Stimulated activated CD8-positive, alpha-beta memory T cell treated with anti-CD3 and anti-CD28 coated beads, Interleukin-12 subunit alpha, Interleukin-12 subunit beta, amount 100 ng/mL, for 4 hours (primary cell): ENCODE results near the gene ZFHX3.

ENCODE experiments used
- DNase-seq: peaks from one replicate; pipeline ENCODE4 v3.0.0-alpha.2; 2020; ENCODE audit warnings: low read depth

ZFHX3 gene

GRCh38 chr16:73056448-73056847, 8.5 kb upstream of the ZFHX3 start:
- no peak for DNase-seq

GRCh38 chr16:73054813-73055482, 7.0 kb upstream of the ZFHX3 start:
- no peak for DNase-seq

- DNase-seq = no peak
Measured at GRCh38 chr16:73054498-73054812, 6.5 kb upstream of the ZFHX3 start.

- no peak for DNase-seq
Measured at GRCh38 chr16:73054125-73054484, 6.2 kb upstream of the ZFHX3 start.

GRCh38 chr16:73053364-73054124, 5.6 kb upstream of the ZFHX3 start:
- no peak for DNase-seq

DNA sequence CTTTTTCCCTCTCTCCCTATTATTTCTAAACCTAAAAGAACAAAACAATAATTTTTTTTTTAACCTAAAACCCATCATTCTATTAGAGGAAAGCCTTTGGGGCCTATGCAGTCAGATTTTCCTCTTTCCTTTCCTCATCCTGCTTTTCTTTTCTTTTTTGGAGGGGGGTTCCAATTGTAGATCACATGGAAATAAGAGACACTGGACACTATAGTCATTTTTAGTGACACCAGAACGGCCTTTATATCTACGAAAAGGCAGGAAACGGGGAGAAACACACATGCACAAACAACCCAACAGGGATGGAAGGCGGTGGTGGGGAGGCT, 5.1 kb upstream of the ZFHX3 start:
- no peak for DNase-seq

DNA sequence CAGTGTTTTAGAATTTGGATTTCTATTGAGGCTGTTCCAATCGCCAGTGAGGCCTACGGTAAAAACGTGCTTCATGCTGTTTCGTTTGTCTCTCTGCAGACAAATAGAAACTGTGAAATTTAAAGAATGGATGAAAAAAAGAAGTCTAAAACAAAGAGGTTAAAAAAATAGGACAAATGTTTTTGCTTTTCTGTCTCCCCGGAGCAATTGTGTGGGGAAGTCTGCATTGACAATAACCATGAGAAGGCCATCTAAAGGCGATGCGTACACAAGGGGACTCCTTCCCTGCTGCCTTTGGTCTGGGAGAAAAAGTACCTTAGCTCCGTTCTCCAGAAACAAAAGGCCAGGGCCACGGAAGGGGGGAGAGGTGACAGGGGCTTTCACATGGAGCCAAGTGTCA, 4.6 kb upstream of the ZFHX3 start:
- no peak for DNase-seq

DNA sequence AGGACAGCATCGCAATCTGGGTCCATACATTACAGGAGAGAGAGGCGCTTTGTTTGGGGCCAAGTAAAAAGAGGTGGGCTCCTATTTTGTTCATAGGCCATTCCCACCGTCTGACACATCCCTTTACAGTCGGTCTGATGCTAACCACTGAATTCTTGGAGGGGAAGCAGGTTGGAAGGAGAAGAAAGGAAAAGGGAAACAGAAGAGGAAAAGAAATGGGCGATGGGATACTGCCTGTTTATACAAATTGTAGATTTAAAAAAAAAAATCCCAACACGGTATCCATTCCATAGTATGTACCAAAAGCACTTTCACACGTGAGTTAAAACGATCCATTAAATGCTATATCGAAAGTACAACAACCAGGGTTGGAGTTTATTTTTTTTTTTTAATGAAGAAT, 4.0 kb upstream of the ZFHX3 start:
- DNase-seq = no peak

DNA sequence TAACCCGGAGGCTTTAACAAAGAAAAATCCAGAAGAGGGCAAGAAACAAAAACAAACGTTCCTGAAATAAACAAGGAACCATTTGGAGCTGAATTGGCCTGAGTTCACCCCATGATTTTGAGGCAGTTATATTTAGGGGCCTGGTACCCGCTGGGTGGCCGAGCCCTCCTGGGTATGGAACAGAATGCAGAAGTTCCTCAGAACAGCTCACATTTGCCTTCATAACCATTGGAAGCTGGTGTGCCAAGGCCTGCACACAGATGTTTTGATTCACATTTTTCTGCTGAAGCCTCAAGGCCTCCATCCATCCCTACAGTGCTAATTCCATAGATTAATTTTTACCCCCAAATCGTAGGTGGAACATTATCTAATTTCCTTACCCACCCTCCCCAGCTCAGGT, 3.3 kb upstream of the ZFHX3 start:
- DNase-seq = no peak

DNA sequence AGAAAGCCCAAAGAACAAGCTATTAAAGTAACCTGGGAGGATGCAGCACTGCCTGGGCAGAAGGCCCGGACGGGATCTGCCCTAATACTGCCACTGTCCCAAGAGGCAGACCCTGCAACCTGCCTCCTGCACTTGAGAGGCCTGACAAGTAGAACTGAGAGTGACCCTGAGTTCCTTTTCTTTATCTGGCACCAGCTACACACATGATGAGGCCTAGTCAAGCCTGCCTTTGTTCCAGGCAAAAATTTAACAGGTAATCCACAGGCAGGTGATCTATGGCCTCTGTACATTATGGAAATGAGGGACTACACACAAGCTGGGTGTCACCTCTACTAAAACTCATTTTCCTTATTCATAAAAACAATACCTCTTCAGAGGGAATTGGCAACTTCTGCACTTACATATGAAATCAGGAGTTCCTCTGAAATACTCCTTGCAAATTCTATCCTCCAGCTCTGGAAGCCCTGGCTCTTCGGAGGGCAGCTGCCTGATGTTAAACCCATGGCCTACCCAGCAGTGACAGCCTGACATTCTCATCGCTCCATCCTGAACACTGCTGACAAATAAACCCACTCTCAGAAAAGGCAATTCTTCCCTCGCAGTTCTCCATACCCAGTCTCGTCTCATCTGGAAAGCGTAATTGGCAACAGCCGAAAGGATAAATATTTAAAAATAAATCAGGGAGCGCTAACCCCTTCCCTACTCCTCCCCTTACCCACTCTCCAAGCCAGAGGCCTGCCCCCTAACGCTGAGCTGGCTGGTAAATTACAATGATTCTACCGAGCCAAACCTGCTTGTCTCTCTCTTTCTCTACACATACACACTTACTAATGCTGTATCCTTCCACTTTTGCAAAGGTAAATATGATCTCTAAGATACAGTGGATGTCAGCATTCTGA, 2.5 kb upstream of the ZFHX3 start:
- DNase-seq = no peak

GRCh38 chr16:73049511-73049910, 1.6 kb upstream of the ZFHX3 start:
- no peak for DNase-seq

- no peak for DNase-seq
Measured at GRCh38 chr16:73049091-73049490, 1.2 kb upstream of the ZFHX3 start.

DNA sequence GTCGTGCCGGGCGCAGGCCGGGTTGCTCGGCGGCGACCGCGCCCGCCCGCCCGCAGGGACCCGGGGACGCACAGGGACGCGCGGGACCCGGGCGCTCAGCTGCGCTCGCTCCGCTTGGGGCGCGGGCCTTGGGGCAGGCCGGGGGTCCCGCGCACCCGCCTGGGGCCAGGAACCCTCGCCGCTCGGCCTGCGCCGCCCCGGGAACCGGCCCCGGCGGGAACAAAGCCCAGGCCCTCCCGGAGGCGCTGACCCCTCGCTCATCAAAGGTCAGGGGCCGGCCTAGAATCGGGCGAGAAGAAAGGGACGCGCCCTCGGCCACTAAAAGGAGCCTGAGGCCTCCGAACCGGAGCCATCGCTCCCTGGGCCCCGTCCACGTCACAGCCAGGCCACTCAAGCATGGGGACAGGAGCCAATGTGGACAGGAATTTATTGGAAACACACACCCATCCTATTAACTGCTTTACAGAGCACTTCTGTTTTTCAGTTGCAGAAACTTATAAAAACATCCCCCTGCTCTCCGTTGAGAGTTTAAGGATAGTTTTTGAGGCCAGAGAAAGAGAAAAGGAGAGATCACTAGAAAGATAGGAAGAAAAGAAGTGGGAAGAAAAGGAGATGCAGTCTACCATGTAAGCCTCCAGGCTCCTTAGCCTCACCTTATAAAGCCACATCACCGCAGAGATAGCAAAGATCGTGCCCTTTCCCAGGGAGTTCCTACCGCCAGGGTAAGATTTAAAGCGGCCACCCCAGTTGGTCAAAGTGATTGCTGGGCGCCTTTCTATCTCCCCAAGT, 558 bp upstream of the ZFHX3 start:
- DNase-seq = no peak

DNA sequence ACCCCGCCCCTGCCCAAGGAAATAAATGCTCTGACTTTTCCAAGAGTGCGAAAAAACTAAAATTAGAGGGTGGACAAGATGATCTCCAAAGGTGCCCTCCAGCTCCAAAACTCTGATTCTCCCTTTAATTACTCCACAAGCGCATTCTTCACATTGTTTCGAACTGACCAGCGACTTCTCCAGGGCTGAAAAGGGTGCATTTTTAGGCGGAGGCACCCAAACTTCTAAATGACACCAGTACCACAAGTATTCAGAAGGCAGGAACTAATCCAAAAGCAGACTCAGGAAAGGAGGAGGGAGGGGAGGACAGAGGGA, 750 bp downstream of the ZFHX3 start:
- no peak for DNase-seq

GRCh38 chr16:73046849-73047214, 1.1 kb downstream of the ZFHX3 start:
- DNase-seq = no peak

DNA sequence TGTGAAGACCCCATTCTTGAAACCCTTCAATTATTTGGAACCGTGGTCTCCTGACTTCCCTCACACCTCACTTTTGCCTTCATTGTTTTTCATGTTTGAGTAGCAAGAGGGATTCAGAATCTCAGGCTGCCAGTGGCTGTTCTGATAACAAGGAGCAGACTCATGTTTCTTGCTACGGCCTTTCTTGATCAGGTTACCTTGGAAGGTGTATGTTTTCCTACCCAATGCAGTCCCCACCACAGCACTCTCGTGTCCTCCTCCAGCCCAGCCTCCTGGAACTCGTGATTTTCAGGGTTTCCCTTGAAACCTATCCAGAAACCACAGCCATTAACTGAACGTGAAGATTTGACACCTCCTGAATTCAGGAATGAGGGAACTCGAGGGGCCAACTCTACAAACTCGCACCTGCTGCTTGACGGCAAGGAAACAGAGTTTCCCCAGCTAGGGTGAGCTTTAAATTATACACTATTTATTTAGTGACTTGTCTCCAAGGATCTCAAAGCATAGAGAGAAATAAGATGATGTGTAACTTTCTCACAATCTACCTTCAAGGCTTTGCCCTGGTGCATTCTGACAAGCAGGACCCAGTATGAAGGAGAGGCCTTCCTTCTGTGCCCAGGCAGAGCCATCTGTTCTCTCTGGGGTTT, 1.6 kb downstream of the ZFHX3 start:
- DNase-seq = no peak

DNA sequence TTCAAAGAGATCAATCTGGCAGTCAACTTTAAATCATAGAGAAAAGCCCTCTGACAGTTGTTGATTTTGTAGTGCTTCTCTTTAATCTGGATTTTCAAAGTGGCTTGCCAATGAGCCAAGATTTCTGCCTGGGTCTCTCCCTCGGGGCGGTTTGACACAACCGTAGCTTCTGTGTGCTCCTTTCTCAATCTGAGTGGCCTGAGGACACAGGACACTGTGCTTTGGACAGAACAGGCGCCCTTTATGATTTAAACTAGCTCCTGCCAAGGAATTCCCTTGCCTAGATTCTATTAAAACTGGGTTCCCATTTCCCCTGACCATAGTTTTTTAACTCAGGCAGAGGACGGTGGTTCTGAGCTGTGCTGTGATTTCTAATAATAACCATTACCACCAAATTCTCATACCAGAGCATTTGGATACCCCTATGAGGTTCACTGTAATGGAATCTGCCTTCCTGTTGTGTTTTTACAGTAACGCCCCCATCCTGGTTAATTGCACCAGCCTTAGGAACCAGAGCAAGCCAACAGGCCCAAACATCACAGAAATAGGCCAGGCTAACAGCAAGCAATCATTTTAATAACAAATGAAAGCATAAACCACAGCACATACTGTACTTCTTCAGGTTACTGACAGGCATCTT, 4.0 kb downstream of the ZFHX3 start:
- DNase-seq = no peak

DNA sequence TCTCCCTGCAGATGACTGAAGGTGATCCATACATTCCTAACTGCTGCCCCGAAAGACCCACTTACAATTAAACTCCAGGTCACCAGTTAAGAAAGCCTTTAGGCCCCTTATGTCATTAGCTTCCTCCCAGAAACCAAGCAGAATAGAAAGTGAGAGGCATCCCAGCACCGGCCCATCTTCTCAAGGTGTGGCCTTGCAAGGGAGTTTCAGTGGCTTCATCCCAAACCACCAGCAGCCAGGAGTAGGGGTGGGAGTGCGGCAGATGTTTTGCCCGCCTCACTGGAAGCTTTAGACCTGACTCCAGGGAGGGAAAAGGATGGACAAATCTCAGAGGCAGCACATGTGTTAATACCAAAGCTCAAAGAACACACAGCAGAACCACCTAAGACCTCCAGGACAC, 5.1 kb downstream of the ZFHX3 start:
- DNase-seq = no peak

DNA sequence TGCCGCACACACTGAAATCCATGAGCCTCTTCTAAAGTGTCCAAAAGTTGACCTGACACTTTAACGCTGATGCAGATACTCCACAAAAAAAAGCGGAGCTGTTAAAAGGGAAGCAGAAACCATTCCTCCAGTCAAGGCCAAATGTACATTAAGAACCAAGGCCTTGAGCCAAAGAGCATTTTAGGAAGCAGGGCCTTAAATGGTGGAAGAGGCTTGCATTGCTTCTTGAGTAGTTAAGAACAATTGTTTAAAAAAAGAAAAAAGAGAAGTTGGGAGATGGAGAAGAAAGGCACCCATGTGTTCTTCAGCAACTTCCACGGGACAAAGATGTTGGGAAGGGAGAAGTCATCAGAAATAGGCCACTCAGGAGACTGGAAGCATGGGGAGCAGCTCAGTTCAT, 6.3 kb downstream of the ZFHX3 start:
- DNase-seq = no peak

DNA sequence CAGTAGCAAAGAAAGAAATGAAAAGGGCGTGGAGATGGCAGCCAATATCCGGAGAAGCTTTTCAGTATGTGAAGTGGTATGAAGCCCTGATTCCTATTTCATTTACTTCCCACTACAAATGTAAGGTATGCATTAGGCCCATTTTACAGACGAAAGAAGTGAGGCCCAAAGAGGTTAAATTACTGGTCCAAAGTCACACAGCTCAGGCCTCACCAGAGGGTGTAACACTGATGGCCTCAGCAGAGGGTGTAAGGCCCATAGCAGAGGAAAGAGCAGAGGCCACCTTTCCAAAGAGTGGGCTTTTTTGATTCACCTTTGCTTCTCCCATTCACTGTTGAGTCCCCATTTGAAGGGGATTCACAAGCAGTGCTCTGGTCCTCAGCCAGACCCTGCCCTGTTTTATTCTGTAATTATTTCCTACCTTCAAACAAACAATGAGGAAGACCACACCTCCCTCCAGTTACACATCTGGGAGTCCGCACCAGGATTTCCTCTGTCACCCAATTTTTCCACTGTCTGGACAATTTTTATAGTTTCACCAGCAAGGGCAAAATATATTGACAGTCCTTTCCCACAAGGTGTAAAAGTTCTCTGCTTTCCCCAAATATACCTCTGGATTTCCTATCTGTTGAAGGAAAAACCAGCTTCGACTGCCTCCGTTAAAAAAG, 7.1 kb downstream of the ZFHX3 start:
- DNase-seq = no peak

DNA sequence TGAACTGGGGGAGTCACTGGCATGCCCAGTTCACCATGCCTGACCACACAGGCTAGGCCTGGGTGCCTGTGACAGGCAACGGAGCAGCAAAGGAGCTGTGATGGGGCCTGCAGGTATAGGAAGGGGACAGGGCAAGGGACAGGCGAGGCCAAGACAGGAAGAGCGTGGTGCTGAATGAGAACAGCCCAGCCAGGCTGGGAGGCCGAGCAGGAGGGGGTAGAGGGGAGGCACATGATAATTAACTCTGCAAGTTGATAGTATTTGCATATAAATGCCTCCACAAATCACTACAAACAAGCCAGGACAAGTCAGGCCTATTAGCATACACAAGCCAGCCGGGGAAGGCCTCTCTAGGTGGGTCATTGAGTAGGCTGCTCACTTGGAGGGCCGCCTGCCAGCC, 7.8 kb downstream of the ZFHX3 start:
- DNase-seq = no peak
